ENCODE measurements around the gene CRYBG2. TPM values are rescaled to one million over a fixed set of nuclear protein-coding genes. Genes with fewer than 3 reads are reported as not detected.
"Not testable (repeated sequence)": the region's sequence is repeated elsewhere in the genome, so short reads cannot be mapped to it uniquely, and the experiment has no call there.

The CRYBG2 gene
- total RNA-seq, 1 donor from 2014 or later, result 18.6 TPM

- no peak for DNase-seq (ENCODE audit: low read depth)
- Histone ChIP-seq H3K36me3 (ENCODE audit: control insufficient read depth, insufficient read depth, low read length) (no peaks in the 10 kb centered on the region), H3K4me3 (ENCODE audit: low read depth, low read length) (no peak overlapping the region), H3K27me3 (ENCODE audit: control insufficient read depth, insufficient read depth, low read length) (no peaks in the 10 kb centered on the region)
- TF ChIP-seq CTCF (IDR thresholded peaks at IDR 0.05; ENCODE audit: insufficient read depth, low read length, poor library complexity, severe bottlenecking), result no peak
These were observed 24.9 kb upstream of the CRYBG2 start for GRCh38 chr1:26378879-26379251.

- peak; percentile 77 for DNase-seq (ENCODE audit: low read depth)
- no peaks in the 10 kb centered on the region for H3K36me3 ChIP-seq (ENCODE audit: control insufficient read depth, insufficient read depth, low read length)
- H3K27me3 ChIP-seq (ENCODE audit: control insufficient read depth, insufficient read depth, low read length), result no peaks in the 10 kb centered on the region
- no peak for TF ChIP-seq CTCF (IDR thresholded peaks at IDR 0.05; ENCODE audit: insufficient read depth, low read length, poor library complexity, severe bottlenecking)
- no peak overlapping the region for H3K4me3 ChIP-seq (ENCODE audit: low read depth, low read length)
These were observed 24.4 kb upstream of the CRYBG2 start for GRCh38 chr1:26378088-26378878.

GRCh38 chr1:26376050-26376449 lies 22.1 kb upstream of the CRYBG2 start:
- Histone ChIP-seq H3K27me3 (ENCODE audit: control insufficient read depth, insufficient read depth, low read length) (no peaks in the 10 kb centered on the region), H3K4me3 (ENCODE audit: low read depth, low read length) (no peak overlapping the region), H3K36me3 (ENCODE audit: control insufficient read depth, insufficient read depth, low read length) (no peaks in the 10 kb centered on the region)
- DNase-seq (ENCODE audit: low read depth), result no peak
- TF ChIP-seq CTCF (IDR thresholded peaks at IDR 0.05; ENCODE audit: insufficient read depth, low read length, poor library complexity, severe bottlenecking), result no peak

GRCh38 chr1:26375081-26375480 lies 21.2 kb upstream of the CRYBG2 start:
- DNase-seq (ENCODE audit: low read depth), result no peak
- TF ChIP-seq CTCF (IDR thresholded peaks at IDR 0.05; ENCODE audit: insufficient read depth, low read length, poor library complexity, severe bottlenecking), result no peak

GRCh38 chr1:26374361-26374760 lies 20.4 kb upstream of the CRYBG2 start:
- not testable (repeated sequence) for H3K36me3 ChIP-seq (ENCODE audit: control insufficient read depth, insufficient read depth, low read length); H3K4me3 ChIP-seq (ENCODE audit: low read depth, low read length); DNase-seq (ENCODE audit: low read depth); H3K27me3 ChIP-seq (ENCODE audit: control insufficient read depth, insufficient read depth, low read length)

More at GRCh38 chr1:26375081-26375480, 21.2 kb upstream of the CRYBG2 start:
- no peaks in the 10 kb centered on the region for H3K27me3 ChIP-seq (ENCODE audit: control insufficient read depth, insufficient read depth, low read length)
- H3K4me3 ChIP-seq (ENCODE audit: low read depth, low read length), result no peak overlapping the region
- no peaks in the 10 kb centered on the region for H3K36me3 ChIP-seq (ENCODE audit: control insufficient read depth, insufficient read depth, low read length)

GRCh38 chr1:26373789-26374188 lies 19.9 kb upstream of the CRYBG2 start:
- Histone ChIP-seq H3K27me3 (ENCODE audit: control insufficient read depth, insufficient read depth, low read length) (no peaks in the 10 kb centered on the region), H3K36me3 (ENCODE audit: control insufficient read depth, insufficient read depth, low read length) (no peaks in the 10 kb centered on the region), H3K4me3 (ENCODE audit: low read depth, low read length) (no peak overlapping the region)
- TF ChIP-seq CTCF (IDR thresholded peaks at IDR 0.05; ENCODE audit: insufficient read depth, low read length, poor library complexity, severe bottlenecking), result no peak
- no peak for DNase-seq (ENCODE audit: low read depth)

Data from kidney epithelial cell (primary cell).